IPS DF 4.7 (cell line): ENCODE results near the gene SPPL2C.
"Not testable (repeated sequence)": the region's sequence is repeated elsewhere in the genome, so short reads cannot be mapped to it uniquely, and the experiment has no call there.

Source experiments
- DNase-seq: peaks from one replicate; pipeline ENCODE4 v3.0.0-alpha.2; 2013; ENCODE audit warnings: low spot score; ENCODE audit errors: extremely low read depth

The SPPL2C gene

GRCh38 chr17:45848868-45849535 is 4.3 kb downstream of the SPPL2C start:
- DNase-seq = no peak

- no peak for DNase-seq
These were observed 4.9 kb downstream of the SPPL2C start for GRCh38 chr17:45849536-45849990.

GRCh38 chr17:45850011-45850410 is 5.3 kb downstream of the SPPL2C start:
- no peak for DNase-seq

DNA sequence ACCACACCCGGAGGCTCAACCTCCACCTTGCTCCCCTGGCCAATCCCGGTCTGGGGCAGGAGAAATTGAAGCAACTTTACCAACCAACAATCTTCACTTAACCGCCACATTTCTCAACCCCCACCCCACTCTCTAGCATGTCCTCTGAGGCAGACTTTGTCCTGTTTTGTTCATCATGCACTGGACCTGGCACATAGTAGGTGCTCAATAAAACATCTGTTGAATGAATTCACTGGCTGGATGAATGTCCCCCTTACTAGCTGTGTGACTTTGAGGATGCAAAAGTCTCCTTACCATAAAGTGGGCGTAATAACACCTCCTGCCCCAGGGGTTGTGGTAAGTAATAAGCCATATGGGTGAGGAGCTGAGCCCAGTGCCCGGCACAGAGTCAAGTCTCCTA is 5.8 kb downstream of the SPPL2C start:
- no peak for DNase-seq

DNA sequence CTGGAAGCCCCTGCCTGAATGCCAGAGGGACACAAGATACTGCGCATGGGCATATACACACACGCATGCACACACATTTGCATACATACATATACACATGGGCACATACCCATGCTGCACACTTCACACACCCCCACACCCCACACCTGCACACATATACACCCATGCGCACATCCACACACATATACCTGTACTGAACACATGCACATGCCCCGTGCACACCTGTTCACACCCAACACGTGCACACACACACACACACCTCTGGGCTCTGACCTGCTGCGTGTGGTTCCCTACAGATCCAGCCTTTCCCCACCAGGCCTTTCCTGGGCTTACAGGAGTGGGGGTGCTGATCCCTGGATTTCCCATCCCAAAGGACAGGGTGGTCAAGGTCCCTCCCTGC is 6.3 kb downstream of the SPPL2C start:
- DNase-seq = no peak

- DNase-seq = no peak
These were observed 6.8 kb downstream of the SPPL2C start for GRCh38 chr17:45851464-45851863.

GRCh38 chr17:45851873-45852272 is 7.2 kb downstream of the SPPL2C start:
- DNase-seq = no peak

GRCh38 chr17:45852535-45853297 is 8.0 kb downstream of the SPPL2C start:
- no peak for DNase-seq

- DNase-seq = no peak
These were observed 9.5 kb downstream of the SPPL2C start for GRCh38 chr17:45854209-45854608.

DNA sequence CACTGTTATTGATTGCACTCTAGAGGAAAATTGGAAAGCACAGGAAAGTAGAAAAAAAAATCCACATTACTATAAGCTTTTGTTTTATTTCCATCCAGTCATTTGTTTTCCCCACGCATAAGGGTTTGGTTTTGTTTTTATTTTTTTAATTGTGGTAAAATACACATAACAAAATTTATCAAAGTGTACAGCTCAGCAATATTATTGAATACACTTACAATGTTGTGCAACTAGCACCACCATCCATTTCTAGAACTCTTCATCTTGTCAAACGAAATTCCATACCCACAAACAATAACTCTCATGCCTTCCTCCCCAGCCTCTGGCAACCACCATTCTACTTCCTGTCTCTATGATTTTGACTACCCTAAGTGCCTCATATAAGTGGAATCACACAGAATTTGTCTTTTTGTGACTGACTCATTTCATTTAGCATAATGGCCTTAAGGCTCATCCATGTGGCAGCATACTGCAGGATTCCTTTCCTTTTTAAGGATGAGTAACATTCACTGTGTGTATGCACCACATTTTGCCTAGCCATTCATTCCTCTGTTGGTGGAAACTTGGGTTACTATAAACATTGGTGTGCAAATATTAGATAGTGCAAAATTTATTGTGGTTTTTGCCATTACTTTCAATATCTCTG is 11.1 kb downstream of the SPPL2C start:
- DNase-seq = no peak

GRCh38 chr17:45857977-45858708 is 13.5 kb downstream of the SPPL2C start:
- no peak for DNase-seq

DNA sequence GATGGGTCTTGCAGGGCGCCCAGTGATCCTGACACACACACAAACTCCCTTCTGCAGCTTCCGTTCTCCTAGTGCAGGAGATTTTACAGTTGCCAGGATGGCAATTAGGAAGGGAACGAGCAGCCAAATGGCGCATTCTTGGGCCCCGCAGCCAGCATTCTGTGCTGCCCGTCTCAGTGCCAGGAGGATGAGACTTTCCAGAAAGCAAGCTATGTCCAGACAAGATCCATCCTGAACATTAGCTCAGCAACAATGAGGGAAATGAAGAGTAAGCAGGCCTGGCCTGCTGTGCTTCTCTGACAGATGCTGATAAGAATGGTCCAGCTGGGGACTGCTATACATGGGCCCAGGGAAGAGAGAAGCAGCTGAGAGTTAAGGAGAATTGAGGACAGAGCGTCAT is 16.5 kb downstream of the SPPL2C start:
- no peak for DNase-seq

GRCh38 chr17:45862127-45862526 is 17.4 kb downstream of the SPPL2C start:
- not testable (repeated sequence) for DNase-seq

DNA sequence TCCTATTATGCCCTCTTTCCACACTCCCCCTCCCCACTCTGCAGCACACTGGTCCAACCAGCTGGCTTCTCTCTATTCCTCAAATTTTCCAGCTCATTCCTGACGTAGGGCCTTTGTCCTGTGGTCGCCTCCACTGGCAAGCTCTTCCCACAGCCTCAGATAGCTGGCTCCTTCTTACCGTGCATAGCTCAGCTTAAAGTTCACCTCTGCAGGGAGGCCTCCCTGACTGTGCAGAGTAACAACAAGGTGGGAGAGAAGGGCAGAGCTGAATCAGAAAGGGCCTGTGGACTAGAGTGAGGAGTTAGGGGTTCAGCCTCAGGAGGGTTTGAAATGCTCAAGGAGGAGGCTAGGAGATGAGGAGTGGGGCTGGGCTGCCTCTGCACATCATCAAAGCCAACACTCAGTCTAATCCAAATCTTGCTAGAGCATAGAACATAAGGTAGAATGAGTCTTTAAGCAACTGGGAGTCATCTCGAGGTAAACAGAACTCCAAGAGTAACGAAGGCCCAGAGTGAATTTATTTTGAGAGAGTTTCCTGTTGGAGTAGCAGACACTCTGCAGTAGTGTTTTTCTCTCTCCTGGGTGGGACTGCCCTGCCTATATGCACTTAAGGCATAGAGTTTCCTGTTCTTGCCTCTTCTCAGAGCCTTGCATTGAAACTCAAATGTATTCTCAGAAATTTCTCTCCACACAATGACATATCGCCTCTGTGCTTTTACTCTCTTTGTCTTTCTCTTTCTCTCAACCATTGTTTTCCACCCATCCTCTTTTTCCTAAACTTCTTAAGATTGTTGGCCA is 19.4 kb downstream of the SPPL2C start:
- no peak for DNase-seq

DNA sequence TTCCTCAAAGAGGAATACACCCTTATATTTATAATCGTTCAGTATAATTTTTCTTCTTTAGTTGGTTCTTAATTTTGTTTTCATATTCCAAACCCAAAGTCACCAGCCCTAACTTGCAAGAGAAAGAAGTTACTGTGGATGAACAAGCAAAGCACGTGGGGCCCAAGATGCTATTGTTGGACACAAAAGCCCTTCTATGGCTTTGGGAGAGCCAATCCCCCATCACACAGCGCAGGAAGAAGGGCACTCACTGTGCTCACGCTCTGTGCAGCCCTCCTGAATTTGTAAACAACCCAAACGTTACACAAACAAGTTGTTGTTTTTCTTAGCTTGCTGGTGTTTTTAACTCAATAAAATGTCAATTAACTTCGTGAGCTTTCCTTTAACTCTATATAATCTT is 22.5 kb downstream of the SPPL2C start:
- no peak for DNase-seq

- no peak for DNase-seq
These were observed 23.0 kb downstream of the SPPL2C start for GRCh38 chr17:45867702-45868101.

DNA sequence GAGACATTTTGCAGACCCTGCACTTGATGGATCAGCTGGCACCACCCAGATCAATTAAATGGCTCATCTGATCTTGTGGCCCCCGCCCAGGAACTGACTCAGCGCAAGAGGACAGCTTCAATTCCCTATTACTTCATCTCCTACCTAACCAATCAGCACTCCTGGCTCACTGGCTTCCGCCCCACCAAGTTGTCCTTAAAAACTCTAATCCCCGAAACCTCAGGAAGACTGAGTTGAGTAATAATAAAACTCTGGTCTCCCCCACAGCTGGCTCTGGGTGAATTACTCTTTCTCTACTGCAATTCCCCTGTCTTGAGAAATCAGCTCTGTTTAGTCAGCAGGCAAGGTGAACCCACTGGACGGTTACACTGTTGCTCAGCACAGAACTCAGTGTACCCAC is 23.6 kb downstream of the SPPL2C start:
- no peak for DNase-seq

DNA sequence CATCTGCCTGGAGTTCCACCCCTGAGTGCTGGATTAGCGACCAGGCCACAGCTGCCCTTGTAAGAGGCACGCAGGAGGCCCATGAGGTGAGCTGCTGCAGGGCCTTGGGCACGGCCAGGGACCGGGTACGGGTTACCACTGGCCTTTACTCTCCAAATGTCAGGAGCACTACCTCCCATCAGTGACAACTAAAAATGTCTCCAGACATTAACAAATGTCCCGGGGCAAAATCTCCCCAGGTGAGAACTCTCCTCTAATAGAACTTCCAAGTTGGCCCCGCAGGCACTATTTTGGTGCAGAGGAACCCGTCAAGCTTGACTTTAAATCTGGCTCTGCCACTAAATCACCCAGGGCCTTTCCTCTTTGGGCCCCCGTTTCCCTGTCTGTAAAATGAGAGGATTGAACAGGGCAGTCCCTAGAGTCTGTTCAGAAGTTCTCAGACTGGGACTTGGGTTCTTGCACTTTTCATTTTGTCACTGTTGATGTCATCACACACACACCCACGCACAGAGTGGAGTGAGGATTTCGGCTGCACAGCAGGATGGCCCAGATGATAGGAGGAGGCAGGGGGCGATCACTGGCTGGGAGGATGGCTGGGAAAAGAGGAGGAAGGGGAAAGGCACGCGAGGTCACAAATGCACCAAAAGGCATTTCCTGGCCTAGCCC is 25.1 kb downstream of the SPPL2C start:
- no peak for DNase-seq

- DNase-seq = no peak
These were observed 25.8 kb downstream of the SPPL2C start for GRCh38 chr17:45870342-45870974.

GRCh38 chr17:45871718-45872117 is 27.0 kb downstream of the SPPL2C start:
- no peak for DNase-seq
